Left colon (tissue), 2 donors: Measurements from ENCODE around the gene CAPN12. TPM values are rescaled to one million over a fixed set of nuclear protein-coding genes. Genes with fewer than 3 reads are reported as not detected.
"Not testable (repeated sequence)": the region's sequence is repeated elsewhere in the genome, so short reads cannot be mapped to it uniquely, and the experiment has no call there.

Source experiments
- ATAC-seq: fragments of 200-7000 bp; cut with Tn5 transposase; one replicate; pipeline ENCODE4 v1.9.1; 2020; ENCODE audit warnings: mild to moderate bottlenecking, moderate library complexity
- DNase-seq, 2 donors: peaks; one replicate each; pipeline ENCODE4 v3.0.0-alpha.2; 2020
- intact Hi-C, 2 donors: fragments of 100-400 bp; cut with DNase I in 1 of 2; cut with micrococcal nuclease in 1 of 2; formaldehyde crosslinking; loops; one replicate each; pipeline versions ENCODE4 v1.11.2 to v1.14.0; 2022; cut with DNase I, micrococcal nuclease
- total RNA-seq, 2 donors: library from RNA; stranded (reverse); fragmentation: NEBNext Ultra II Directional; extraction: Animal tissue kit (Norgen Biotek cat#: 25700); gene quantifications; one replicate each; pipeline ENCODE4 v1.2.1, GENCODE V29; 2021
- donor health status: DM: no; HTN: no; CAD: no.
- donor health status: DM: yes; HTN: yes; CAD: no.

CAPN12 gene
- total RNA-seq, 2 donors from 2014 or later: 10.1 to 10.2 TPM

DNA sequence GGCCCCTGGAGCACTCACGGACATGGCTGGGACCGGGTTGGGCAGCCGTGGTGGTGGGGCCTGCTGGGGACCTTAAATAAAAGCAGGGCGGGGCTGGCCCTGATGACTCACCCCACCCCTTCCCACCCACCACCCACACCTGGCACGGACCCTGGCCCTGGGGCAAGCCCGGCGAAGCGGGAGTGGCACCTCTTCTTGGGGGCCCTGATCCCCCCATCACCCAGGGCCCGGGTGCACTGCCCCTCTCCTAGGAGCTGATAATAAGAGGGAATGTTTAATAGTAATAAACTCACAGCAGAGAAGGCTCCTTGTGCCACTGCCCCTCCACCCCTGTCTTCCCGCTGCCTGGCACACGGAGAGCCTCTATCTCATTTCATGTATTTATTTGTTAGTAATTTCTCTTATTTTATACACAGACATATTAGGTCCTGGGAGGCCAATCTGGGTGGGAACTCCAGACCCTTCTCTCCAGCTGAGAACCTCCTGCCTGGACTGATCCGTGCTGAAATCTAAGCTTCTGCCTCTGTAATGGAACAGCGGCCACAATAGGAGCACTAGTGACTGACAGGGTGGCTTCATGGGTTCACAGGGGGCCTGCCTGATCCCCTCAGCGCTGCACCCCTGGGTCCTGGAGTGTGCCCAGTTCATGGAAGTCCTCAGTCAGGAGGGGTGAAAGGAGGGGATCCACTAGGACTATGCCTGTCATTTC is 29.3 kb upstream of the CAPN12 start, which contains the start of gene LGALS7:
Gene LGALS7, minus strand, starts transcription at position 49 of the 709 bp plus-strand sequence. Its CDS starts 25 bp downstream, at position 24.
- DNase-seq (no peak), ATAC-seq (no peak)
- intact Hi-C loops: no loop called here

DNA sequence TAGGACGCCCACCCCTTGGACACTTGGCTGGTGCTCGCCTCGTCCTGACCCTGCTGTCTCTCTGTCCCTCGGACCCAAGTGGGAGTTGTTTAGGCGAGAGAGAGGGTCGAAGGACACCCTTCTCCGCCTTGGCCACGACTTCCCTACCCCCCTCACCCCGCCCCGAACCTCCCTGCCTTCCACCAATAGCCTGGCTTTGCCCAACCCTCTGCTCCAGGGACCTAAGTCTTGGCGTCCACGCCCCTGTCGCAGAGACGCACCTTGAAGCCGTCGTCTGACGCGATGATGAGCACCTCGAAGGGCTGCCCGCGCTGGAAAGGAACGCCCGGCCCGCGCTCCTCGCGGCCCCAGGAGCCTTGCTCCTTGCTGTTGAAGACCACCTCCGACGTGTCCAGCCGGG is 27.3 kb upstream of the CAPN12 start:
- DNase-seq, intact Hi-C loops: not testable (repeated sequence)
- peak; percentile 62 for ATAC-seq

DNA sequence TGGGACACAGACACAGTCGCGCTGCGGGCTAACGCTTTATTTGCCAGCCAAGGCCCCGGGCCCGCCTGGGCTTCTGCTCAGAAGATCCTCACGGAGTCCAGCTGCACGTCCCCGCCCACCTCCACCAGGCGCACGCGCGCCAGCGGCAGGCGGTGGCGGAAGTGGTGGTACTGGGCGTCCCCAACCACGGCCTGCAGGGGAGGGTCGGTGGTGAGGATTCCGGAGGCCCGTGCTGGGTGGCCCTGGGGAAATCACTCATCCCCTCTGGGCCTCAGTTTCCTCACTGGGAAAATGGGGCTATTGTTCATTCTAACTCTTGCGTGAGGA is 26.6 kb upstream of the CAPN12 start:
- intact Hi-C loops, DNase-seq: not testable (repeated sequence)
- peak; percentile 86 for ATAC-seq

GRCh38 chr19:38770228-38770948 is 26.1 kb upstream of the CAPN12 start:
- intact Hi-C loops, DNase-seq: not testable (repeated sequence)
- ATAC-seq: peak; percentile 18

GRCh38 chr19:38769635-38770211 is 25.4 kb upstream of the CAPN12 start:
- ATAC-seq: peak; percentile 76
- intact Hi-C loops: no loop called here
- peak; percentile 90 to 97 for DNase-seq

- ATAC-seq (no peak), DNase-seq (no peak)
- intact Hi-C loops: no loop called here
Measured at GRCh38 chr19:38766276-38767047, 22.2 kb upstream of the CAPN12 start.

DNA sequence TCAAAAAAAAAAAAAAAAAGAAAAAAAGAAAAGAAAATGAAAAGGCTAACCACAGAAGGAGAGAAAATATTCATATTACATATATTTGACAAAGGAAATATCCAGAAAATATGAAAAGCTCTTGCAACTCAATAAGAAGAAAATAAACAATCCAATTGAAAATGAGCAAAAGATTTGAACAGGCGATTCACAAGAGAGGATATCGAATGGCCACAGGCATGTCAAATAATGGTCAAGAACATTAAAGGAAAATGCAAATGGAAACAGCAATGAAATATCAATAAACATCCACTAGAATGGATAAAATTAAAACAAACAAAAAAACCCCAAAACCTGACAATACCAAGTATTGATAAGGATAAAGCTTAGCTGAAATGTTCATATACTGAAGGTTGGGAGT is 20.9 kb upstream of the CAPN12 start:
- intact Hi-C loops: no loop called here
- no peak for ATAC-seq
- no peak for DNase-seq

DNA sequence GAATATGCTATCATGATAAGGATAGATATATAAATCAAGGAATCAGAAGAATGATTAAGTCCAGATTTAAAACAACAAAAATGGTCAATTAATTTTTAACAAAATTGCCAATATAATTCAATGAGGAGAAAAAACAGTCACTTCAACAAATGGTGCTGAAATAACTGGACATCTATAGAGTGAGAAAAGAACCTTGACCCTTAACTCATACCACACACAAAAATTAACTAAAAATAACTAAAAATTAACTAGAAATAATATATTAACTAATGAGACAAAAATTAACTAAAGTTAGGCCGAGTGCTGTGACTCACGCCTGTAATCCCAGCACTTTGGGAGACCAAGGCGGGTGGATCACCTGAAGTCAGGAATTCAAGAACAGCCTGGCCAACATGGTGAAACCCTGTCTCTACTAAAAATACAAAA is 19.5 kb upstream of the CAPN12 start:
- no peak for DNase-seq
- intact Hi-C loops: no loop called here
- ATAC-seq: no peak

GRCh38 chr19:38761884-38762389 is 17.7 kb upstream of the CAPN12 start:
- intact Hi-C loops, ATAC-seq, DNase-seq: not testable (repeated sequence)

DNA sequence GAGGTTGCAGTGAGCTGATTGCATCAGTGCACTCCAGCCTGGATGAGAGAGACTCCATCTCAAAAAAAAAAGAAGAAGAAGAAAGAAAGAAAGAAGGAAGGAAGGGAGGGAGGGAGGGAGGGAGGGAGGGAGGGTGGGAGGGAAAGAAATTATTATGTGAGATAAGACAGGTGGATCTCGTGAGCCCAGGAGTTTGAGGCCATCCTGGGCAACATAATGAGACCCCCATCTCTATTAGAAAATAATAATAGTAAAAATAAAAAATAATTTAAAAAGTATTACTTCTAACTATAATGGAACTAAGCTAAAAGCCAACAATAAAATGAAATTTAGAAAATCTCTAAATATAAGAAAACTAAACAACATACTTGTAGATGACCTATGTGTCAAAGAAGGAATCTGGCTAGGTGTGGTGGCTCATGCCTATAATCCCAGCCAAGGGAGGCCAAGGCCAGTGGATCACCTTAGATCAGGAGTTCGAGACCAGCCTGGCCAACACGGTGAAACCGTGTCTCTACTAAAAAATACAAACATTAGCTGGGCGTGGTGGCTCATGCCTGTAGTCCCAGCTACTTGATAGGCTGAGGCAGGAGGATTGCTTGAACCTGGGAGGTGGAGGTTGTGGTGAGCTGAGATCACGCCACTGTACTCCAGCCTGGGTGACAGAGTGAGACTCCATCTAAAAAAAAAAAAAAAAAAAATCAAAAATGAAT is 16.7 kb upstream of the CAPN12 start:
- ATAC-seq, DNase-seq, intact Hi-C loops: not testable (repeated sequence)

GRCh38 chr19:38759590-38760003 is 15.3 kb upstream of the CAPN12 start:
- DNase-seq (peak; percentile 63 to 73), ATAC-seq (peak; percentile 92)
- intact Hi-C loops: no loop called here

- intact Hi-C loops, DNase-seq, ATAC-seq: not testable (repeated sequence)
Measured at GRCh38 chr19:38754196-38754595, 9.9 kb upstream of the CAPN12 start.

GRCh38 chr19:38753783-38754182 is 9.5 kb upstream of the CAPN12 start:
- DNase-seq, intact Hi-C loops, ATAC-seq: not testable (repeated sequence)

DNA sequence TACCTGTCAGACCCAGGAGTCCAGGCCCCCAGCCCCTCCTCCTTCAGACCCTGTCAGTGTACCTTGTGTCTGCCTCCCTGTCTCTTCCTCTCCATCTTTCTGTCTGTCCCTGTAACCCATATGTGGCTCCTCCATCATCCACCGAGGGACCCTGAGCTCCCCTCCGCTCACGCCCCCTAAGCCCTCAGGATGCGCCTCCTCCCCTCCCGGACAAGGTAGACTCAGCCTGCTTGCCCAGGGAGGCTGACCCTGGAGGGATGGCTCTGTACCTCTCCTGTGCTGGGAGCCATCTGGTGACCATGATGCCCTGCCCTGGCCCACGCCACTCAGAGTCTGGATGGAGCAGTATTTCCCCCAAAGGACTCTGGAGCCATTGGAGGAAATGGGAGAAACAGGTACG is 1.0 kb upstream of the CAPN12 start:
- DNase-seq (no peak), ATAC-seq (no peak)
- intact Hi-C loops: no loop called here

GRCh38 chr19:38744874-38745273 is 600 bp upstream of the CAPN12 start:
- no peak for ATAC-seq
- intact Hi-C loops: no loop called here

GRCh38 chr19:38743394-38744297 is 628 bp downstream of the CAPN12 start:
- DNase-seq (no peak), ATAC-seq (no peak)
- intact Hi-C loops: no loop called here

More at GRCh38 chr19:38744874-38745273, 600 bp upstream of the CAPN12 start:
- no peak for DNase-seq

DNA sequence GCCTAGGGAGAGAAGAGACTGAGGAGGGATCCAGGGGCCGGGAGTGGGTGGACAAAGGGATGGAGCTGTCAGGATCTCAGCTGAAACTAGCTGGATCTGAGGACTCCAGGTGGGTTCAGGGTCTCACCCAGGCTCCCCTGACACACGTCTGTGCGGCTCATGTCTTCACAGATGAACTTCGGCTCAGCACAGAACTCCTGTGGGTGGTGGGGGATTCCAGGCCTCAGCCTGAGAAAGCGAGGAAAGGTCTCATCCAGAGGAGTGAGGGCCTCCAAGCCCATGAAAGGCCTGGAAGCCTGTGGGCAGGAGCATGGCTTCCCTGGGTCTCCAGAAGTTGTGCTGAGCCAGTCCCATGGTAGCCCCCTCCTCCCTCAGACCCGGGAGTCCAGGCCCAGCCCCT is 1.4 kb downstream of the CAPN12 start:
- DNase-seq (no peak), ATAC-seq (no peak)
- intact Hi-C loops: no loop called here
